HG02759 (cell line): ENCODE data around the gene MAPK11.

ENCODE experiments used
- ATAC-seq: cut with Tn5 transposase; IDR thresholded peaks from one replicate; pipeline ENCODE4 v1.9.1; 2021; ENCODE audit warnings: mild to moderate bottlenecking, moderate library complexity; ENCODE audit not compliant: unreplicated experiment

Gene MAPK11

DNA sequence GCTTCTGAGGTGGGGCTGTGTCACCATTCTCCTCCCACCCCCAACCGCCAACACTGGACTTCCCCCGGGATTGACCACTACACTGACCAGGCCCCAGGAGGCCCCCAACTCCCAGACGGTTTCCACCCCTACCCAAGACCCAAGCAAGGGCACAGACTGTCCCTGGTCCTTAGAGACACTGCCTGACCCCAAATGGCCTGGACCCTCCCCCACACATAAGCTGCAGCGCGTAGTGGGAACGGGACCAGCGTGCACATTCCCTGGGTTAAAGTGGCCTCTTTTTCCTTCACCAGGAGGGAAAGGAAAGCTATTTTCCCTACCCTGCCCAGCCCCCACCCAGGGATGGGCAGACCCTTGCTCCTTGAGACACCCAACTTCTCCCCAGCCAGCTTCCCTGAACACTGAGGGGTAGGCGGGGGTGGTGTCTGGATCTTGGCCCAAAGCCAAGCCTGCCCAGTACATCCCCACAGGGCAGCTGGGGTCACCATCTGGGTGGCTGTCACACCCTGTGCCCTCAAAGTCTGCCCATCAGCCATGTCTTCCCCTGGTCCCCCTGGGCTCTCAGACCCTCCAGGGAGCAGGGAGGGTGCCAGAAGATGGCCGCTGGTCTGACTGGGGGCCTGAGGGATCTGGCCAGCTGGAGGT lies 7.1 kb downstream of the MAPK11 start:
- no peak for ATAC-seq

GRCh38 chr22:50262460-50262911 lies 7.7 kb downstream of the MAPK11 start:
- ATAC-seq: no peak

- ATAC-seq: peak; percentile 68
These were observed 8.3 kb downstream of the MAPK11 start, which contains the start of gene MAPK12 for GRCh38 chr22:50261615-50262459. MAPK12 (minus strand) TSS chr22:50261683; CDS start chr22:50261509, 174 bp downstream.

DNA sequence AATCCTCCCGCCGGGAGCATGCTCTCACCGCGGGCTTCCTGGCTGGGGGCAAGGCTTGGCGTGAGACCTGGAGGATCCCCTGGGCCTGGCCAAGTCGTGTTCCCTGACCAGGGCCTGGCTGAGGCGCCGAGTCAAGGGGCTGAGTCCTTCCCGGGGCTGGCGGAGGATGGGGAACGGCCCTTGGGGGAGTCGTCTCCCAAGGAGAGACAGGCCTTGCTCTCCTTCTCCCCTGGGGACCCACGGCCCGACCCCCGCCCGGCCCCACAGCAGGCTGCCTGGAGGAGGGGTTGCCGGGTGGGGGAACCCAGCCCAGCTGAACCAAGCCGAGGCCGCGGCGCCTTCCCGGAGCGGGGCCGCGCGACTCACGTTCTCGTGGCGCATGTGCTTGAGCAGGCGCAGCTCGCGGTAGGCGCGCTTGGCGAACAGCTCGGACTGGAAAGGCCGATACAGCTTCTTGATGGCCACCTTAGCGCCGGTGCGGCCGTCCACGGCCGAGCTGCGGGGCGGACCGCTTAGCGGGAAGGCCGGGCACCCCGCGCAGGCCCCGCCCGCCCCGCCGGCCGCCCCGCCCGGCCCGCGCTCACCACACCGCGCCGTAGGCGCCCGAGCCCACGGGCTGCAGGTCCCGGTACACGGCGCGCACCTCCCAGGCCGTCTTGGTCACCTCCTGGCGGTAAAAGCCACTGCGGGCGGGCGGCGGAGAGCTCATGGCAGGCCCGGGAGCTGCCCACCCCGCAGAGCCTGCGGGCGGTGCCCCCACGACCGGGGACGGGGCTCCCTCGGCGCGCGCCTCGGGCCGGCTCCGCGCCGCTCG lies 9.2 kb downstream of the MAPK11 start:
- ATAC-seq: peak; percentile 43

DNA sequence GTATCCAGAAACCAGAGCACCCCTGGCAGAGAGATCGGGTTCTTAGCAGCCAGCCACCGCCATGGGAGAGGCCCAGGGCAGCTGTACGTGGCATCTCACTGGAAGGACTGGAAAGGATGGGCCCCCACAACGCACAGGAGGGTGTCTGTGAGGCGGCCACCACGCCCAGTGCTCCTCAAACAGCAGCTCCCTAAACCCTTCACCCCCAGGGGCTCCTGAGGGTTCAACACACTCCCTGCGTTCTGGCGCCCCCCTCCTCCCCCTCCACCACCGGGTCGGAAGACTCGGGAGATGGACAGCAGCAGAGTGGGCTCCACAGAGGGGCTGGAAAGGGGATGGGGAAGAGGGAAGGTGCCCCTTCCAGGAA lies 9.8 kb downstream of the MAPK11 start:
- no peak for ATAC-seq

DNA sequence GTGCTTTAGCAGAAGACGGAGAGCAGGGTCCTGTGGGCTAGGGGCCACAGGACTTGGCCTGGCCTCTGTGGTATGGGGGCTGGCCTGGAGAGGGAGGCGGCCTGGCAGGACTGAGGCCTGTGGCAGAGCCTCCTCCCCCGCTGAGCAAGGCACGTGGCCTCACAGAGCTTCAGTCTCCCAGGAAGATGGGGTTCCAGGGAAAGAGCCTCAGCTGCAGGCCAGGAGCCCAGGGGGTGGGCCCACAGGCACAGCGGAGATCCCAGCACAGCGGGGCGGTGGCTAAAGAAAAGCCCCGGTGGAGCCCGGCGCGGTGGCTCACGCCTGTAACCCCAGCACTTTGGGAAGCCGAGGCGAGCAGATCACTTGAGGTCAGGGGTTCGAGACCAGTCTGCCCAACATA lies 10.9 kb downstream of the MAPK11 start:
- ATAC-seq: no peak

DNA sequence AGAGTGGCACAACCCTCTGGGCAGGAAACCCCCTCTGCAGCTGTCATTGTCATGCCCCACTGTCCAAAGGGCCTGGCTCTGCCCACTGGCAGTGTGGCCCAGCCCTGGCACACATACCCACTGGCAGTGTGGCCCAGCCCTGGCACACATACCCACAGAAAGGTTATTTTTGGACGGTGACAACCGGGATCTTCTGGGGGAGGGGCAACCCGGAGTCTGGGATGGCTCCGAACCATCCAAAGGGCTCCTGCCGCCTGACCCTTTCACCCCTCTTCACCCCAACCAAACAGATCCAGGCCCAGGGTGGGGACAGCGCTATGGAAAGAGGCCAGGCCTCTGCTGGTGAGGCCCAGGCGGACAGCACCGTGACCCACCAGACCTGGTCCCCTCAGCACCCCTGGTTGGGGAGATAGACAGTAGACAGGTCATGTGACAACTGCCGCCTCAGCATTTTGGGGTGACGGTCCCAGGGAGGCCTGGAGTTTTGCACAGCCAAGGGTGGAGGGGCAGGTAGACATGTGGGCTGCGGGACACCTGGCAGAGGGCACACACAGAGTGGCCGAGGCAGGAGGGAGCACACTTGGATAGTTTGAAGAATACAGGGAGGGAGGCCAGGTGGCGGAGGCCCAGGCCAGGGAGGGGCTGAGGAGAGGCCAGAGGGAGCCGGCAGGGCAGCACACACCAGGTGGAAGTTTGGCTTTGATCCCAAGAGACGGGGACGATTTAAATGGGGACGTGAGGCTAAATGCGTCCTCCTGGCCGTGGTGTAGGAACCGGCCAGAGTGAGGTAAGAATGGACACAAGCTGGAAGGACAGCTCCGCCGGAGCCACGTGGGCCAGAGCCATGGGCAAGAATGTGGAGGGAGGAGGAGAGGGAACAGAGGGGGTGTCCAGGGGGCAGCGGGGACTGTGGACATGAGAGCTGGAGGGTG lies 11.6 kb downstream of the MAPK11 start:
- no peak for ATAC-seq

DNA sequence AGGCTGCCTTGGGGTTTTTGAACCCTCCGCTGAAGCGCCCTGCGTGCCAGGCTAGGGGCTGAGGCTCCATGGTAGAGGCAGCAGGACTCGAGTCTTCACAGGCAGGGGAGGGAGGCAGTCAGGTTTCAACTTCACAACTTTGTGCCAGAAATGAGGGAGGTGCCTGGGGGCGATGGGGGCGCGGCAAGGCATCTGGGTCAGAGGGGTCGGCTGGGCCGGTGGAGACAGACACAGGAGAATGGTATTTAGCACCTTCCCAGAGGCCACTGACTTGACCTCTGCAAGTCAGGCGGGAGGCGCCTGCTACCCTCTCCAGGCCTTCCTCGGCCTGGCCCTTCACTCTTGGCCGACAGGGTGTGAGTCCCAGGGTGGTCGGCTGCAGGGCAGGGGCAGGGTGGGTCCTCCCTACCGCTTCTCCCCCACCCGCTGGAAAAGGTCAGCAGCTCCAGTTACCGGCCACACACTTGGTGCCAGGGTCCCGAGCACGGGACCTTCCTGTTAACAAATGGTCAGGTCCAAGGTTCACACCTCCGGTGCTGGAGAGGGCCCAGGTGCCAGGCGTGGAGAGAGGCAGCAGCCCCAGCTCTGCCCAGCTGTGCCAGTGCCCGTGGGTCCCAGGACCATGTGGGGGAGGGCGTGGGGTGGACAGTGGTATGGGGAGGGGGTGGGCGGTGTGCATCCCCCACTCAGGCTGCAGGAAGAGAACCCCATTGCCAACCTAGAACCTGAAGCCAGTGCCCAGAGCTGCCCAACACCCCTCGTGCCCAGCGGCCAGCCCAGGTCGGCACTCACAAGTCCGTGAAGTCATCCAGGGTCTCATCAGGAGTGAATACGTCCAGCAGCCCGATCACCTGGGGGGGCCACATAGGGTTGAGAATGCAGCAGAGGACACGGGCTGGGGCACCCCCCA lies 12.5 kb downstream of the MAPK11 start:
- ATAC-seq: no peak

DNA sequence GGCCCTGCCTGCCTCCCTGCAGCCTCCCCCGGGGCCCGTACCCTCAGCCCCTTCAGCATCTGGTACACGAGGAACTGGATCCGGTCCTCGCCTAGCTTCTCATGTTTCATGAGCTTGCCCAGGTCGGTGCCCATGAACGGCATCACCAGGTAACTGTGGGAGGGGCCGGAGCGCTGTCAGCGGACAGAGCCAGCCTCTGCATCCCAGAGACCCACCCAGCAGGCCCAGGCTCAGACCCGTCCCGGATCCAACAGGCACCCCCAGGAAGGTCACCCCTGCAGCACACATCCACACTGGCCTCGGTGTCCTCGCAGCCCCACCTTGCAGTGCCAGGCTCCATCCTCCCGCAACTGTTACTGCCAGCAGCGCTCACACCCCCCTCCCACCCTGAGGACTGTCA lies 13.1 kb downstream of the MAPK11 start:
- ATAC-seq: no peak

DNA sequence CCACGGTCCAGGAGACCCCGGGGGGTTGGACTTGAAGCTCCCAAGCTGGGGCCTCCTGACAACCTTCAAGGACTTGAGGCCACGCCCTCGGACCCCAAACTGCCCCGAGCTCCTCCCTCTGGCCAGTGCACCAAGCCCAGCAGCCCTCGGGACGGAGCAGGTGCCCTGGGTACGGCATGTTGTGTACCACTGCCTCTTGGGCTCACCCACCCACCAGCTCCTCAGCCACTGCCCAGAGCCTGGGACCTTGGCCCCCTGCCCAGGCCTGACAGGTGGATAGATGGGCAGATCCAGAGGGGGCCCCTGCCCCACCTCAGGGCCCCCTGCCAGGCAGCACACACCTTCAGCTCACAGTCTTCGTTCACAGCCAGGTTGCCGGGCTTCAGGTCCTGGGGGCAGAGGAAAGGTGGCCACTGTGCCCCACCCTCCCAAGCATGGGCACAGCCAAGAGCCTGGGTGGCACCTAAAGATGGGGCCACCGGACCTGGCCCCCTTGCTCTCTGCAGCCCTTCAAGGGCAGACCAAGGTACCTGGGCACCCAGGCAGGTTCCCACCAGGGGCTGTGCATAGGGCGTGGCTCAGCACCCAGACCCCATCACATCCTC lies 13.8 kb downstream of the MAPK11 start:
- no peak for ATAC-seq

DNA sequence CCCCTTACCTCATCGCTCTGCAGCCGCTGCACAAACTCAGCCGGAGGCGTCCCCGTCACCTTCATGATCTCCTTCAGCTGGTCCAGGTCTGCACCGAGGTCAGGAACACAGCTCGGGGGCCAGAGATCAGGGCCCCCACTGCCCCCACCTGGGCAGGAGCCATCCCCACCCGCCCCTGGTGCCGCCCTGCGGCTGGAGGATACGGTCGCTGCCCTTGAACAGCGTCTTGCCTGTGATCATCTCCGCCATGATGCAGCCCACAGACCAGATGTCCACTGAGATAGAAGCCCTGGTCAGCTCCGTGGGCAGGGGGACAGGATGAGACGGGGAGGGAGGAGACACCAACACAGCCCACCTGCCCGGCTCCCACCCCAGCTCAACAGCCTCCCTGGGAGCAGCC lies 14.6 kb downstream of the MAPK11 start:
- ATAC-seq: no peak

GRCh38 chr22:50255099-50255498 lies 15.1 kb downstream of the MAPK11 start:
- ATAC-seq: no peak

GRCh38 chr22:50253941-50254340 lies 16.2 kb downstream of the MAPK11 start:
- no peak for ATAC-seq

DNA sequence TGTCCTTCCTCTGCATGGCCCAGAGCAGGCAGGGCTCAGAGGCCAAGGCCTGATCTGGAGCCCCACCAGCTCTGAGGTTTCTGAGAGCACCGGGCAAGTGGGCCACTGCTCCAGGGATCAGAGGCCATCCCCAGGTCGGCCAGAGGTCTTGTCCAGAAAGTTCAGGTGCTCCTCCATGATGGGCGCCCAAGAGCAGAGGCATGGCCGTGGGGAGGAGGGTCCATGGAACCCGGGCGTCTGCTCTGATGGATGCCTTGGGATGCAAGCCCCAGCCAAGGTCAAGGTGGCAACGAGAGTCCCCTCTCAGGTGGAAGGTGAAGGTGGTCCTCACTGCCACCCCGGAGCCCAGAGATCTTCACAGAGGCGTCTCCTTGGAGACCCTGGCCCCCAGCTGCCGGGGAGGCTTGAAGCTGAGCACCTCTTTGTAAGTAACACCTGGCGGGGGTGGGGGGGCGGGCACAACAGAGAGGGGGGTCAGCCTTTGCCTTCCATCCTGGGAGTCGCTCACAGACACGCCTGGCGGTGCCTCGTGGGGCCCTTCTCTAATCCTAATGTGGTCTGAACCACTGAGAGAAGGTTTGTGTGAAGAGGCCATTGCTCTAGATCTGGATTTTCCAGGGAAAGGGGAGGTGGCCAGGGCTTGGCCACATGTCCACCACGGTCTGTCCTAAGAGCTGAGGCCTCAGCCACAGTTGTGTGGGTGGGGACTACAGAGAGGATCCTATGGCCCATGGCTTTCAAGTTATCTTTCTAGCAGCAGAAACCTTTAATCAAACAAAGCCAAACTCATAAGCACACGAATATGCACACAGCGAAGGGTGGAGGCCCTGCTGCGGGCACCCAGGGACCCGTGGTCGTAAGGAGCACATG lies 16.9 kb downstream of the MAPK11 start:
- ATAC-seq: no peak

DNA sequence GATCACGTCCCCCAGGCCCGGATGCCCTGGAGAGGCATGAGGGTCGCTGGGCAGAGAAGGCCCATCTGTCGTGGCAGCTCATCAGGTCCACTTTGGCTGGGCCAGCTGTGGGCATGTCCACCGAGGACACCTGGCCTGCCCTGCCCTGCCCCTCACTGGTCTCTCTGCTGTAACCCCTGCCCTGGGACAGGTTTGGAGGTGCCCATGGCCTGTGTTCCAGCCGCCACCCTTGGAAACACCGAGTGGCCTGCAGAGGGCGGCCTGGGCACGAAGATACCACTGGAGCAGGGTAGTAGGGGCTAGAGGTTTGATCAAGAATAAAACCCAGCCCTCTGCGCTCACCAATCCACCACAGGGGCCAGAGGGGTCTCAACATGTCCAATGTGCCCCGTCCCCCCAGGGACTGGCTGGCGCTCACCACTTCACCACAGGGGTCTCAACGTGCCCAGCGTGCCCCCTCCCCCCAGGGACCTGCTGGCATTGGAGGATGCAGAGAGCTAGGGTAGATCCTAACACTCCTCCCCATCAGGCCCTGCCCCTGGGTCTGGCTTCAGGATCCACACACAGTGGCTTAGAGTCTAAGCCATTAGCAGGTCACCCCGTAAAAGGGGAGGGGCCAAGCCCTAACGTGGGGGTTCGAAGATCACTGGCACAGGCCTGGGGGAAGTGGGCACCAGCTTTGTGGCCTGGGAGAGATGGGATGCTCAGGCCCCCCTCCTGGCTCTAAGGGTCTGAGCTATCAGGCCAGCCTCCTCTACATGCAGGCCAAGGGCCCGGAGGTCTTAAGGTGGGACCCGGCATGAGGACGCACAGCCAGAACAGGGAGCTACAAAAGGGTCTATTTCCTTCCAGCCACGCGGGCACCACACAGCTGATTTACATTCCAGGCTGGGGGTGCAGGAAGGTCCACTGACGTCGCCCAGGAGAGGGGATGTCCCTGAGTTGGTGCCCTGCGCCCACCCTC lies 17.8 kb downstream of the MAPK11 start:
- ATAC-seq: no peak

GRCh38 chr22:50251477-50252081 lies 18.6 kb downstream of the MAPK11 start:
- no peak for ATAC-seq
